GM12875 (cell line): Measurements from ENCODE around the gene FRAS1.

Experiments
- H3K4me3 ChIP-seq: one replicate; pipeline ENCODE4 v1.5.1; 2011; ENCODE audit warnings: low read depth, low read length, control low read depth
- TF ChIP-seq, protein P1 (sequence below): IDR thresholded peaks from 2 replicates; pipeline ENCODE4 v1.5.1; 2011; ENCODE audit warnings: low read depth, mild to moderate bottlenecking, control low read depth, inconsistent platforms, low read length, moderate library complexity, borderline replicate concordance; ENCODE audit not compliant: insufficient read depth

Gene FRAS1

DNA sequence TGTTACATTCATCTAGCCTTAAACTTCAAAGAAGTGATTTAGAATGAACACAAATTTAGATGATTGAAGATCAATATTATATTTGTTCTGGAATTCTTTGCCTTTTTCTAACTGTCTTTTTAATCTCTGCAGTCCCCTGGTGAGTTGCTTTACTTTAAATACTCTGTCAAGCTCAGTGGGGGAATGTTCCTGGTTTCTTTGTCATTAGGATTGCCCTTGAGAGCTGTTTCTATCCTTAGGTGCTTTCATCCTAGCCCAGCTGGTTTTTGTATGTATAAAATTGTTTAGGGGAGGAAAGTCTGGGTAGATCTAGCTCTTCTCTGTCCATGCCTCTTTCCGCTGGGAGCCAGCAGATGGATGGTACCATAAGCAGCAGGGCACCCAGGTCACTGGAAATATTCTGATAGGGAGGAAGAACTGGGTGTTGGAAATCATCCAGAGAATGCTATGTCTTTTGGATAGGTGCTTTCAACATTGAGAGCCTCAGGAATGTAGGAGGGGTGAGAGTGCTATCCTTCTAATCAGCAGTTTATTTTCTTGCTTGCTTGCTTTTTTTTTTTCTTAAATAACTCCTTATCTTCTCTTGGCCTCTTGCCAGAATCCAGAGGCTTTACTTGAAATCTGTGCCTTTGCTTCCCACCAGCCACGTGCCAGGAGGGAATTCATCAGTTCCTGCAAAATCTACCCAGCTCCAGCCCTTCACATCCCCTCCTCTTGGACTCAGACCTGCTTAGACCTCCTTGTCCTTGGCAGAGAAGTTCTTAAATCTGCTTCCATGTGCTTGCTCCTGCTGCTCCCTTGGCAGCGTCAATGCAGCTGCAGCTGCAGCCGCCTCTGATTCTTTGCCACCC is 279.2 kb downstream of the FRAS1 start:
- H3K4me3 ChIP-seq = no peak overlapping the region
- TF ChIP-seq, protein P1, sequence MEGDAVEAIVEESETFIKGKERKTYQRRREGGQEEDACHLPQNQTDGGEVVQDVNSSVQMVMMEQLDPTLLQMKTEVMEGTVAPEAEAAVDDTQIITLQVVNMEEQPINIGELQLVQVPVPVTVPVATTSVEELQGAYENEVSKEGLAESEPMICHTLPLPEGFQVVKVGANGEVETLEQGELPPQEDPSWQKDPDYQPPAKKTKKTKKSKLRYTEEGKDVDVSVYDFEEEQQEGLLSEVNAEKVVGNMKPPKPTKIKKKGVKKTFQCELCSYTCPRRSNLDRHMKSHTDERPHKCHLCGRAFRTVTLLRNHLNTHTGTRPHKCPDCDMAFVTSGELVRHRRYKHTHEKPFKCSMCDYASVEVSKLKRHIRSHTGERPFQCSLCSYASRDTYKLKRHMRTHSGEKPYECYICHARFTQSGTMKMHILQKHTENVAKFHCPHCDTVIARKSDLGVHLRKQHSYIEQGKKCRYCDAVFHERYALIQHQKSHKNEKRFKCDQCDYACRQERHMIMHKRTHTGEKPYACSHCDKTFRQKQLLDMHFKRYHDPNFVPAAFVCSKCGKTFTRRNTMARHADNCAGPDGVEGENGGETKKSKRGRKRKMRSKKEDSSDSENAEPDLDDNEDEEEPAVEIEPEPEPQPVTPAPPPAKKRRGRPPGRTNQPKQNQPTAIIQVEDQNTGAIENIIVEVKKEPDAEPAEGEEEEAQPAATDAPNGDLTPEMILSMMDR = no peak

DNA sequence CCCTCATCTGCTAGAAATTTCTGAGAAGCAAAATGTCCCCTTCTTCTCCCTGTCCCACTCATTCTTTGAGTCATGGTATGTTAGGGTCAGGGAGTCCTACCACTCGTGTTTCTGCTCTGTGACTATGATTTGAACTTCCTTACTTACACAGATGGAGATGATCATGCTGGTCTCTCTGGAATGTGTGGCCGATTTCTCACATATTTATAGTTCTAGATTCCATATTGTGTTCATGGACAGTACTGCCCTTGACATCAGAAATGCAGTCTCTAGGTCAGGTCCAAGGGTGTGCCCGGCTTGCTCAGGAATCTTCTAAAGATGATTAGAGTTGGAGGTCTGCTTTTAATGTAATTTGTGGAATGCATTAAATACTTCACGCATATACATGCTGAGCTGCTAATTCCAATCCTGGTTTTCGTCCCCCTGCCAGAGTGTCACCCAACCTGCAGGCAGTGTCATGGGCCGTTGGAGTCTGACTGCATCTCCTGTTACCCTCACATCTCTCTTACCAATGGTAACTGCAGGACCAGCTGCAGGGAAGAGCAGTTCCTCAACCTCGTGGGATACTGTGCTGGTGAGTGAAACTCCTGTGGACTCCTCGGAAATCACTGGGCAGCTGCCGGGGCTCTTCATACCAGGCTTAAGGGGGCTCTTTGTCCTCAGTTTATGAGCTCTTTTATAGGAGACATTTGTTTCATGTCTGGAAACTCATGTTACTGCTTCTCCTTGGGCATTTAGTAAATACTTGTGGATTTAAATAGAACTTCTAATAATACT is 280.3 kb downstream of the FRAS1 start:
- TF ChIP-seq, protein P1 = no peak
- H3K4me3 ChIP-seq = no peak overlapping the region

DNA sequence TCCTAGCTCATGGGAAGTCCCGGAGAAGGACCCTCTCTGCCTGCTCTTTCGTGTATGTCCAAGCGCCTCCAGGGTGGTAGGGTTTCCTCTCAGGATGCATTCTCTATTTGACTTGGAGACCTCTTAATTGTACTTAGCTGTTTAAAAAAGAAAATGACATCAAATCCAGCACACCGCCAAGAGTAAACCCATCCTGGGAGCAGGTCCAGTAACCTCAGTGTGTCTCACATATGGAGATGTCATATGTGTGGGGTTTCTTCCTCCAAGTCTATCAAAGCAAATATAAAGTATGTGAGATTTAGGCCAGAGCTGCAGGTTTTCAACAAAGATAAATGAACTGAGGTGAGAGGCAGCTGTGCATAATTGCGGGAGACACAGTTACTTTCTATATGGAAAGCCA is 285.0 kb downstream of the FRAS1 start:
- H3K4me3 ChIP-seq = no peak overlapping the region

GRCh38 chr4:78343682-78344081 is 286.6 kb downstream of the FRAS1 start:
- no peak overlapping the region for H3K4me3 ChIP-seq
- TF ChIP-seq, protein P1 = no peak

More for the DNA sequence above, 285.0 kb downstream of the FRAS1 start:
- TF ChIP-seq, protein P1 = no peak

DNA sequence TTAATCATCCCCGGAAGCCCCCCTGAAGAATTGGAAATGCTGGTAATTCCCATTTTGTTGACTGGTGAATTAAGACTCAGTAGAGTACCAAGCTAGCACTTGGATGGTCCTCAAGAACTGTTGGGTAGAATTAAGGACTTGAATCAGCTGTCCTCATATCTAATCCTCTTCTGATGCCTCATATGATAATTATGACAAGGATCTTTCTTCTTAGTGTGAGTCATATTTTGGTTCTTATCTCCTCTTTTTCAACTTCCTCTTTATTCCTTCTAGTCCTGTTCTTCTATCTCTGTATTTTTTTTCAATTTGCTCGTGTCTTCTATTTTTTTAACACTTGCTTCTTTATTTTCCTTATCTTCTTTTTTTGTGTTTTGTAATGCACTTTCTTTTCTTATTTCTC is 288.1 kb downstream of the FRAS1 start:
- TF ChIP-seq, protein P1 = no peak
- no peak overlapping the region for H3K4me3 ChIP-seq

DNA sequence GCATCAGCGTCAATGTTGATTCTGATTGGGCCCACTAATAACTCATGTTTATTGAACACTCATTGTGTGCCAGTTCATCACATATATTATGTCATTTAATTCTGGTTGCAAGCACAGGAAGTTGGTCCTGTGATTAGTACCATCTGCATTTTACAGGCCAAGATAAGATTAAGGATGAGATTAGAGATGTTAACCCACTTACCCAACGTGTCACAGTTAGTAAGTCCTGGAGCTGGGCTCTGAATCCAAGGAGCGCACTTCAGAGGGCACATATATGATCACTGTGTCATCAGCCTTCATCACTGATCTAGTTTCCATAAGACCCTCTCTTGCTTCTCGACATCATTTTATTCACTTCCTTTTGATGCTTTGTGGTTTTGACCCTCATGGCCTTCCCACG is 289.1 kb downstream of the FRAS1 start:
- TF ChIP-seq, protein P1 = no peak

More for the DNA sequence above, 289.1 kb downstream of the FRAS1 start:
- no peak overlapping the region for H3K4me3 ChIP-seq
